ENCODE data around the gene ZFP28.

DNA sequence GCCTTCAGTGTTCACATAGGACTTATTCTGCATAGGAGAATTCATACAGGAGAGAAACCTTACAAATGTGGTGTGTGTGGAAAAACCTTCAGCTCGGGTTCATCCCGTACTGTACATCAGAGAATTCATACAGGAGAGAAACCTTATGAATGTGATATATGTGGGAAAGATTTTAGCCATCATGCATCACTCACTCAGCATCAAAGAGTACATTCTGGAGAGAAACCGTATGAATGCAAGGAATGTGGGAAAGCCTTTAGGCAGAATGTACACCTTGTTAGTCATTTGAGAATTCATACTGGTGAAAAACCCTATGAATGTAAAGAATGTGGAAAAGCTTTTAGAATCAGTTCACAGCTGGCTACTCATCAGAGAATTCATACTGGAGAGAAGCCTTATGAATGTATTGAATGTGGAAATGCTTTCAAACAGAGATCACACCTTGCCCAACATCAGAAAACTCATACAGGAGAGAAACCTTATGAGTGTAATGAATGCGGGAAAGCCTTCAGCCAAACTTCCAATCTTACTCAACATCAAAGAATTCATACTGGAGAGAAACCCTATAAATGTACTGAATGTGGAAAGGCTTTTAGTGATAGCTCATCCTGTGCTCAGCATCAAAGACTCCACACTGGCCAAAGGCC, 13.4 kb upstream of the ZFP28 start:
- TF ChIP-seq, protein P1, sequence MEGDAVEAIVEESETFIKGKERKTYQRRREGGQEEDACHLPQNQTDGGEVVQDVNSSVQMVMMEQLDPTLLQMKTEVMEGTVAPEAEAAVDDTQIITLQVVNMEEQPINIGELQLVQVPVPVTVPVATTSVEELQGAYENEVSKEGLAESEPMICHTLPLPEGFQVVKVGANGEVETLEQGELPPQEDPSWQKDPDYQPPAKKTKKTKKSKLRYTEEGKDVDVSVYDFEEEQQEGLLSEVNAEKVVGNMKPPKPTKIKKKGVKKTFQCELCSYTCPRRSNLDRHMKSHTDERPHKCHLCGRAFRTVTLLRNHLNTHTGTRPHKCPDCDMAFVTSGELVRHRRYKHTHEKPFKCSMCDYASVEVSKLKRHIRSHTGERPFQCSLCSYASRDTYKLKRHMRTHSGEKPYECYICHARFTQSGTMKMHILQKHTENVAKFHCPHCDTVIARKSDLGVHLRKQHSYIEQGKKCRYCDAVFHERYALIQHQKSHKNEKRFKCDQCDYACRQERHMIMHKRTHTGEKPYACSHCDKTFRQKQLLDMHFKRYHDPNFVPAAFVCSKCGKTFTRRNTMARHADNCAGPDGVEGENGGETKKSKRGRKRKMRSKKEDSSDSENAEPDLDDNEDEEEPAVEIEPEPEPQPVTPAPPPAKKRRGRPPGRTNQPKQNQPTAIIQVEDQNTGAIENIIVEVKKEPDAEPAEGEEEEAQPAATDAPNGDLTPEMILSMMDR (IDR thresholded peaks at IDR 0.05) = no peak
- TF ChIP-seq POLR2A (IDR thresholded peaks at IDR 0.05) (no peak), EP300 (IDR thresholded peaks at IDR 0.05) (no peak), POLR2AphosphoS5 (IDR thresholded peaks at IDR 0.05) (no peak)

All from gastroesophageal sphincter (tissue), 3 donors.